ENCODE data around the gene PHF20.
"Not testable (repeated sequence)": the region's sequence is repeated elsewhere in the genome, so short reads cannot be mapped to it uniquely, and the experiment has no call there.

Gene PHF20

GRCh38 chr20:35910254-35910653 is 138.4 kb downstream of the PHF20 start:
- DNase-seq (ENCODE audit: low spot score) (no peak), FAIRE-seq (no peak)

GRCh38 chr20:35912881-35913280 is 141.1 kb downstream of the PHF20 start:
- FAIRE-seq (no peak), DNase-seq (ENCODE audit: low spot score) (no peak)

- FAIRE-seq (no peak), DNase-seq (ENCODE audit: low spot score) (no peak)
These were observed 145.3 kb downstream of the PHF20 start for GRCh38 chr20:35917077-35917476.

- no peak for FAIRE-seq
- DNase-seq (ENCODE audit: low spot score) = no peak
These were observed 146.2 kb downstream of the PHF20 start for GRCh38 chr20:35918021-35918420.

- FAIRE-seq (no peak), DNase-seq (ENCODE audit: low spot score) (no peak)
These were observed 148.7 kb downstream of the PHF20 start for GRCh38 chr20:35920523-35920922.

- FAIRE-seq = no peak
- no peak for DNase-seq (ENCODE audit: low spot score)
These were observed 157.5 kb downstream of the PHF20 start for GRCh38 chr20:35929301-35929700.

GRCh38 chr20:35934050-35934449 is 162.2 kb downstream of the PHF20 start:
- DNase-seq (ENCODE audit: low spot score) (no peak), FAIRE-seq (no peak)

GRCh38 chr20:35939264-35939663 is 167.4 kb downstream of the PHF20 start:
- no peak for FAIRE-seq
- no peak for DNase-seq (ENCODE audit: low spot score)

GRCh38 chr20:35941620-35942019 is 169.8 kb downstream of the PHF20 start:
- FAIRE-seq (no peak), DNase-seq (ENCODE audit: low spot score) (no peak)

GRCh38 chr20:35942243-35942642 is 170.4 kb downstream of the PHF20 start:
- DNase-seq (ENCODE audit: low spot score) (no peak), FAIRE-seq (no peak)

GRCh38 chr20:35947489-35947888 is 175.7 kb downstream of the PHF20 start:
- FAIRE-seq = no peak
- DNase-seq (ENCODE audit: low spot score) = peak; percentile 62

- no peak for DNase-seq (ENCODE audit: low spot score)
- no peak for FAIRE-seq
These were observed 176.1 kb downstream of the PHF20 start for GRCh38 chr20:35947907-35948306.

GRCh38 chr20:35950093-35950492 is 178.3 kb downstream of the PHF20 start:
- no peak for FAIRE-seq
- DNase-seq (ENCODE audit: low spot score) = no peak

GRCh38 chr20:35952080-35952479 is 180.3 kb downstream of the PHF20 start:
- FAIRE-seq = not testable (repeated sequence)

GRCh38 chr20:35952480-35953386 is 180.9 kb downstream of the PHF20 start:
- FAIRE-seq = no peak
- DNase-seq (ENCODE audit: low spot score) = no peak

More at GRCh38 chr20:35952080-35952479, 180.3 kb downstream of the PHF20 start:
- not testable (repeated sequence) for DNase-seq (ENCODE audit: low spot score)

- FAIRE-seq (no peak), DNase-seq (ENCODE audit: low spot score) (peak; percentile 40)
These were observed 181.8 kb downstream of the PHF20 start for GRCh38 chr20:35953387-35954199.

GRCh38 chr20:35954200-35954906 is 182.5 kb downstream of the PHF20 start, which contains the start of gene SCAND1:
SCAND1 (minus strand) TSS chr20:35954502; CDS start chr20:35954284, 218 bp downstream.
- FAIRE-seq (peak; percentile 23), DNase-seq (ENCODE audit: low spot score) (peak; percentile 99)

- no peak for DNase-seq (ENCODE audit: low spot score)
- no peak for FAIRE-seq
These were observed 183.1 kb downstream of the PHF20 start for GRCh38 chr20:35954907-35955251.

GRCh38 chr20:35956616-35957015 is 184.8 kb downstream of the PHF20 start:
- FAIRE-seq = no peak

GRCh38 chr20:35959291-35959690 is 187.5 kb downstream of the PHF20 start:
- DNase-seq (ENCODE audit: low spot score); FAIRE-seq: not testable (repeated sequence)

More at GRCh38 chr20:35956616-35957015, 184.8 kb downstream of the PHF20 start:
- DNase-seq (ENCODE audit: low spot score) = no peak

GRCh38 chr20:35963878-35964277 is 192.1 kb downstream of the PHF20 start:
- FAIRE-seq = no peak
- DNase-seq (ENCODE audit: low spot score) = no peak

Data from urothelium cell line (cell line).